ENCODE data around the gene CDC20B.

DNA sequence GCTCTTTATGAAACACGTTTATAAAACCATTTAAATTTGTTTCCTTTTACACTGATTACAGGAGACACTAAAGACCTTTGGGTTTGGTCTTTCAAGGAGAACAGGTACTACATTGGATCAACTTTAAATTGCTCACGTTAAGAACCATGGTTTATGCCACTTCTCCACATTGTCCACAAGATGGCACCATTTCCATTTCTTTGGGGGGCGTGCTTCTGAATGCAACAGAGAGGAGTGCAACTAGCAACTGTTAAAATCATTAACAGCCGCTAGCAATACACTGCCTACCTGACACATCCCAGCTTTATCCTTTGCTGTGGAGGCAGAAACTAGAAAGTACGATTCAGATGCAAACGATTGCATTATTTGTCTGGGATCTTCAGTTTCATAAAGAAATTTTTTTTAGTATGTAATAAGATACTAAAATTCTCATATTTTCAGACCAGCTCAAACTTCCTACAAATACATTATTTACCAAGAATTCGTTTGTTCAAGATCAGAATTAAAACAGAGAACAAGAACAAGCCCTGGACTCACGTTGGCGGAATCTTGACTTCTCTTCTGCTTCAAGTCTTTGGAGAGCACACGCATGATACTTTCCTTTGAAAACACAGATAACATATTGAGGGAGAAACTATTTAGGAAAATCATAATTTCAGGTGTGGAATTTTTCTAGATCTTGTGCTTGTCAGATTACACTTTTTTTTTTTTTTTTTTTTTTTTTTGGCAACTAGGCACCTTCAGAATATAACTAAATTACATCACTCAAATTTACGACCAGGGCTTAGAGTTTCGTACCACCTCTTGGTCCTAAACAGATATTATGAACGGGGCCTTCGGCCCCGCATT, 702 bp downstream of the CDC20B start:
- no peak for TF ChIP-seq POLR2A (IDR thresholded peaks at IDR 0.05)
- TF ChIP-seq, protein P1, sequence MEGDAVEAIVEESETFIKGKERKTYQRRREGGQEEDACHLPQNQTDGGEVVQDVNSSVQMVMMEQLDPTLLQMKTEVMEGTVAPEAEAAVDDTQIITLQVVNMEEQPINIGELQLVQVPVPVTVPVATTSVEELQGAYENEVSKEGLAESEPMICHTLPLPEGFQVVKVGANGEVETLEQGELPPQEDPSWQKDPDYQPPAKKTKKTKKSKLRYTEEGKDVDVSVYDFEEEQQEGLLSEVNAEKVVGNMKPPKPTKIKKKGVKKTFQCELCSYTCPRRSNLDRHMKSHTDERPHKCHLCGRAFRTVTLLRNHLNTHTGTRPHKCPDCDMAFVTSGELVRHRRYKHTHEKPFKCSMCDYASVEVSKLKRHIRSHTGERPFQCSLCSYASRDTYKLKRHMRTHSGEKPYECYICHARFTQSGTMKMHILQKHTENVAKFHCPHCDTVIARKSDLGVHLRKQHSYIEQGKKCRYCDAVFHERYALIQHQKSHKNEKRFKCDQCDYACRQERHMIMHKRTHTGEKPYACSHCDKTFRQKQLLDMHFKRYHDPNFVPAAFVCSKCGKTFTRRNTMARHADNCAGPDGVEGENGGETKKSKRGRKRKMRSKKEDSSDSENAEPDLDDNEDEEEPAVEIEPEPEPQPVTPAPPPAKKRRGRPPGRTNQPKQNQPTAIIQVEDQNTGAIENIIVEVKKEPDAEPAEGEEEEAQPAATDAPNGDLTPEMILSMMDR (IDR thresholded peaks at IDR 0.05) = peak; percentile 71 to 91 (median 81)
